Prostate gland (tissue), 2 donors: ENCODE measurements around the gene ESR1.

Experiments
- POLR2A ChIP-seq: fragments of 450-650 bp; IDR thresholded peaks from one replicate; pipeline ENCODE4 v1.6.1; 2016; ENCODE audit warnings: antibody characterized with exemption, mild to moderate bottlenecking
- TF ChIP-seq, protein P1 (sequence below), 4 experiments: fragments of 200-600 bp in 2 of 4; fragments of 450-650 bp in 2 of 4; sonication (generic) in 2 of 4; IDR thresholded peaks; 1 replicate in 3 of 4; 2 replicates in 1 of 4; pipeline ENCODE4 v1.5.1; 2016 to 2019; ENCODE audit warnings: antibody characterized with exemption in 4 of 4, mild to moderate bottlenecking in 2 of 4, moderate library complexity in 2 of 4

DNA sequence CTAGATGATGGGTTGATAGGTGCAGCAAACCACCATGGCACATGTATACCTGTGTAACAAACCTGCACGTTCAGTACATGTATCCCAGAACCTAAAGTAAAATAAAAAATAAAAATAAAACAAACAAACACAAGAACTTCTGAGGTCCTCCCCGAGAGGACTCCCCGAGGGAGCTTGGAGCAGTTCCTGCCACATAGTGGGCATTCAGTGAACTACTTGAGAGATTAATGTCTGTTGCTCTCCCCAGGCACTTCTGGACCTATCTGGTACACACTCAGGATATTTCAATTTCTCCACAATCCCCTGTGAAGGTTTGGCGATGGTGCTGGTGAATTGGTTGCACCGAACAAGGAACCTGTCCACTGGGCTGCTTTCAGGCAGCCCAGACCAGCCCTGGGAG is 311.2 kb downstream of the ESR1 start:
- TF ChIP-seq POLR2A = no peak
- TF ChIP-seq, protein P1, sequence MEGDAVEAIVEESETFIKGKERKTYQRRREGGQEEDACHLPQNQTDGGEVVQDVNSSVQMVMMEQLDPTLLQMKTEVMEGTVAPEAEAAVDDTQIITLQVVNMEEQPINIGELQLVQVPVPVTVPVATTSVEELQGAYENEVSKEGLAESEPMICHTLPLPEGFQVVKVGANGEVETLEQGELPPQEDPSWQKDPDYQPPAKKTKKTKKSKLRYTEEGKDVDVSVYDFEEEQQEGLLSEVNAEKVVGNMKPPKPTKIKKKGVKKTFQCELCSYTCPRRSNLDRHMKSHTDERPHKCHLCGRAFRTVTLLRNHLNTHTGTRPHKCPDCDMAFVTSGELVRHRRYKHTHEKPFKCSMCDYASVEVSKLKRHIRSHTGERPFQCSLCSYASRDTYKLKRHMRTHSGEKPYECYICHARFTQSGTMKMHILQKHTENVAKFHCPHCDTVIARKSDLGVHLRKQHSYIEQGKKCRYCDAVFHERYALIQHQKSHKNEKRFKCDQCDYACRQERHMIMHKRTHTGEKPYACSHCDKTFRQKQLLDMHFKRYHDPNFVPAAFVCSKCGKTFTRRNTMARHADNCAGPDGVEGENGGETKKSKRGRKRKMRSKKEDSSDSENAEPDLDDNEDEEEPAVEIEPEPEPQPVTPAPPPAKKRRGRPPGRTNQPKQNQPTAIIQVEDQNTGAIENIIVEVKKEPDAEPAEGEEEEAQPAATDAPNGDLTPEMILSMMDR (IDR thresholded peaks at IDR 0.05) = no peak
